H1 (cell line): Measurements from ENCODE around the gene ENTPD8. TPM values are rescaled to one million over a fixed set of nuclear protein-coding genes. Genes with fewer than 3 reads are reported as not detected.
"Not testable (repeated sequence)": the region's sequence is repeated elsewhere in the genome, so short reads cannot be mapped to it uniquely, and the experiment has no call there.

Experiments used
- CTCF ChIA-PET: fragments of 300-600 bp; sonication (Branson Sonifier 250); formaldehyde crosslinking; loops from one replicate; lab custom pipeline; 2021; ENCODE audit not compliant: partially characterized antibody; lab: Charles Lee
- POLR2A ChIA-PET: fragments of 300-600 bp; sonication (Branson Sonifier 250); formaldehyde crosslinking; loops from one replicate; lab custom pipeline; 2021; ENCODE audit warnings: inconsistent platforms; ENCODE audit not compliant: partially characterized antibody; lab: Charles Lee
- DNase-seq, 2 experiments: peaks; one replicate each; pipeline versions ENCODE4 v3.0.0 to v3.0.0-alpha.2; 2010 to 2022; ENCODE audit warnings: low spot score in 2 of 2, low read depth in 1 of 2, mixed read lengths in 1 of 2
- FAIRE-seq: peaks from 2 replicates; lab custom pipeline; 2011; peaks lifted over from hg19 to GRCh38; lab: Jason Lieb, UNC
- H2AFZ ChIP-seq: 2 replicates; pipeline ENCODE4 v1.8.1; 2012; ENCODE audit warnings: low read length, inconsistent platforms
- H2AK5ac ChIP-seq: 2 replicates; pipeline ENCODE4 v1.6.1; 2013; ENCODE audit warnings: low read depth, low read length
- H2BK120ac ChIP-seq: replicated peaks from 2 replicates; pipeline ENCODE3; 2013; ENCODE audit warnings: low read depth, low read length, inconsistent platforms
- H2BK12ac ChIP-seq: 2 replicates; pipeline ENCODE4 v1.6.1; 2013; ENCODE audit warnings: low read depth, low read length
- H2BK15ac ChIP-seq: 2 replicates; pipeline ENCODE4 v1.6.1; 2013; ENCODE audit warnings: low read length
- H2BK20ac ChIP-seq: 2 replicates; pipeline ENCODE4 v1.6.1; 2013; ENCODE audit warnings: low read length
- H2BK5ac ChIP-seq: 2 replicates; pipeline ENCODE4 v1.6.1; 2013; ENCODE audit warnings: low read depth, low read length
- H3K14ac ChIP-seq: 2 replicates; pipeline ENCODE4 v1.6.1; 2013; ENCODE audit warnings: inconsistent platforms; ENCODE audit not compliant: insufficient read length
- H3K18ac ChIP-seq: 2 replicates; pipeline ENCODE4 v1.6.1; 2013; ENCODE audit warnings: low read length; ENCODE audit errors: extremely low read depth
- H3K23ac ChIP-seq: 2 replicates; pipeline ENCODE4 v1.6.1; 2013; ENCODE audit warnings: inconsistent platforms; ENCODE audit not compliant: insufficient read length
- H3K23me2 ChIP-seq: 2 replicates; pipeline ENCODE4 v1.6.1; 2013; ENCODE audit warnings: low read depth, low read length
- H3K27ac ChIP-seq: 2 replicates; pipeline ENCODE4 v1.6.1; 2011; ENCODE audit warnings: low read depth, low read length, inconsistent platforms
- H3K27me3 ChIP-seq, 4 experiments: replicated peaks in 1 of 4; 1 replicate in 1 of 4; 2 replicates in 3 of 4; pipeline versions ENCODE4 v1.6.1 to v1.8.1; 2011 to 2013; ENCODE audit warnings: low read length in 3 of 4, mild to moderate bottlenecking in 3 of 4, inconsistent platforms in 2 of 4, mixed read lengths in 2 of 4, moderate library complexity in 1 of 4; ENCODE audit not compliant: control insufficient read depth in 3 of 4, insufficient read depth in 3 of 4; ENCODE audit errors: extremely low read depth in 1 of 4
- H3K36me3 ChIP-seq, 4 experiments: 2 replicates each; pipeline versions ENCODE4 v1.6.1 to v1.8.1; 2011 to 2013; ENCODE audit warnings: mild to moderate bottlenecking in 4 of 4, low read length in 3 of 4, moderate library complexity in 2 of 4, control low read depth in 1 of 4, inconsistent platforms in 1 of 4; ENCODE audit not compliant: insufficient read depth in 4 of 4, control insufficient read depth in 2 of 4
- H3K4ac ChIP-seq: replicated peaks from 2 replicates; pipeline ENCODE3; 2013; ENCODE audit warnings: low read length, low read depth, mixed read lengths, inconsistent platforms; ENCODE audit not compliant: insufficient read length
- H3K4me1 ChIP-seq, 4 experiments: replicated peaks in 1 of 4; 1 replicate in 1 of 4; 2 replicates in 3 of 4; pipeline versions ENCODE4 v1.6.1 to v1.8.1; 2011 to 2013; ENCODE audit warnings: low read length in 3 of 4, inconsistent platforms in 2 of 4, mixed read lengths in 1 of 4; ENCODE audit not compliant: insufficient read depth in 4 of 4, control insufficient read depth in 3 of 4
- H3K4me2 ChIP-seq, 2 experiments: 2 replicates each; pipeline versions ENCODE4 v1.6.1 to v1.8.1; 2011 to 2013; ENCODE audit warnings: low read depth in 2 of 2, low read length in 2 of 2, control low read depth in 1 of 2, inconsistent platforms in 1 of 2, mild to moderate bottlenecking in 1 of 2; ENCODE audit not compliant: insufficient read depth in 1 of 2
- H3K4me3 ChIP-seq, 4 experiments: fragments of 200-600, 300-600 bp in 1 of 4; sonication (generic), shearing (Covaris generic), sonication (Bioruptor Twin) in 1 of 4; 2 replicates each; pipeline versions ENCODE4 v1.5.1 to v1.8.1; 2011 to 2016; ENCODE audit warnings: low read length in 4 of 4, low read depth in 3 of 4, control low read depth in 2 of 4, inconsistent platforms in 2 of 4, mild to moderate bottlenecking in 2 of 4, mixed read lengths in 1 of 4, moderate library complexity in 1 of 4; ENCODE audit not compliant: insufficient read depth in 2 of 4; ENCODE audit errors: extremely low read depth in 1 of 4
- H3K56ac ChIP-seq: replicated peaks from 2 replicates; pipeline ENCODE3; 2013; ENCODE audit warnings: low read depth, mild to moderate bottlenecking, mixed read lengths, low read length, inconsistent platforms; ENCODE audit not compliant: insufficient read length
- H3K79me1 ChIP-seq: 2 replicates; pipeline ENCODE4 v1.6.1; 2013; ENCODE audit warnings: low read depth, low read length, control low read depth
- H3K79me2 ChIP-seq, 2 experiments: 2 replicates each; pipeline versions ENCODE4 v1.6.1 to v1.8.1; 2012 to 2013; ENCODE audit warnings: low read length in 2 of 2, mild to moderate bottlenecking in 2 of 2, inconsistent platforms in 1 of 2; ENCODE audit not compliant: insufficient read depth in 2 of 2, control insufficient read depth in 1 of 2
- H3K9ac ChIP-seq, 4 experiments: replicated peaks in 1 of 4; 1 replicate in 1 of 4; 2 replicates in 3 of 4; pipeline versions ENCODE4 v1.6.1 to v1.8.1; 2011 to 2013; ENCODE audit warnings: low read depth in 3 of 4, low read length in 3 of 4, control low read depth in 2 of 4, mild to moderate bottlenecking in 2 of 4, moderate library complexity in 2 of 4, inconsistent platforms in 1 of 4; ENCODE audit errors: extremely low read depth in 1 of 4
- H3K9me3 ChIP-seq, 2 experiments: 2 replicates each; pipeline versions ENCODE4 v1.6.1 to v1.8.1; 2012 to 2013; ENCODE audit warnings: mild to moderate bottlenecking in 2 of 2, moderate library complexity in 2 of 2, control low read depth in 1 of 2, inconsistent platforms in 1 of 2, low read depth in 1 of 2, low read length in 1 of 2, mixed read lengths in 1 of 2; ENCODE audit not compliant: insufficient read depth in 2 of 2
- H4K20me1 ChIP-seq, 2 experiments: replicated peaks in 1 of 2; 2 replicates each; pipeline versions ENCODE3 to v1.8.1; 2011 to 2013; ENCODE audit warnings: inconsistent platforms in 2 of 2, low read length in 2 of 2, mild to moderate bottlenecking in 1 of 2; ENCODE audit not compliant: insufficient read depth in 2 of 2, control insufficient read depth in 1 of 2
- H4K5ac ChIP-seq: 2 replicates; pipeline ENCODE4 v1.6.1; 2013; ENCODE audit warnings: low read length, low read depth, mixed read lengths, inconsistent platforms; ENCODE audit not compliant: insufficient read length
- H4K8ac ChIP-seq: 2 replicates; pipeline ENCODE4 v1.8.0; 2013; ENCODE audit warnings: mild to moderate bottlenecking, moderate library complexity, low read length, inconsistent platforms; ENCODE audit not compliant: insufficient read depth; ENCODE audit errors: extremely low read depth
- H4K91ac ChIP-seq: replicated peaks from 2 replicates; pipeline ENCODE3; 2013; ENCODE audit warnings: low read length, mixed read lengths, inconsistent platforms; ENCODE audit not compliant: insufficient read length
- WGBS, 2 experiments: shearing (Covaris generic) in 1 of 2; methylation state at CpG; one replicate each; pipeline versions ENCODE4 v1.1.6 to v1.1.7; 2013 to 2015; ENCODE audit warnings: low lambda C conversion rate in 2 of 2, mixed read lengths in 2 of 2, inconsistent platforms in 1 of 2, low coverage in 1 of 2, missing lambda C conversion rate in 1 of 2; ENCODE audit not compliant: insufficient replicate concordance in 2 of 2, insufficient coverage in 1 of 2, insufficient read length in 1 of 2; ENCODE audit errors: extremely low coverage in 1 of 2, missing lambda C conversion rate in 1 of 2; 5-methylcytosine and 5-hydroxymethylcytosine counted together
- polyA plus RNA-seq, 7 experiments: library from polyadenylated mRNA; depleted of rRNA in 3 of 7; stranded (reverse) in 5 of 7; unstranded in 2 of 7; fragments of >200 nt in 5 of 7; fragments of 200-250 nt in 2 of 7; gene quantifications; 1 replicate in 5 of 7; 2 replicates in 1 of 7; 4 replicates in 1 of 7; pipeline versions ENCODE4 v1.2.1 to v1.2.3, GENCODE V29; 2011 to 2013; ENCODE audit warnings: missing spikeins in 2 of 7, mixed read lengths in 2 of 7
- total RNA-seq: library from RNA; stranded (reverse); fragmentation: NEBNext Ultra II Directional; extraction: Animal tissue kit (Norgen Biotek cat#: 25700); gene quantifications from 2 replicates; pipeline ENCODE4 v1.2.1, GENCODE V29; 2021

ENTPD8 gene
- total and polyA plus RNA-seq, 2 of the 8 experiments (the other 6 are each of a cell fraction or from before 2014, with no cell fraction given) = 0.48 to 0.51 TPM

- not testable (repeated sequence) for H3K4me3 ChIP-seq, H3K23ac ChIP-seq, H2BK15ac ChIP-seq, H3K36me3 ChIP-seq, H2BK20ac ChIP-seq, H3K23me2 ChIP-seq, H3K27ac ChIP-seq, H3K56ac ChIP-seq, H4K91ac ChIP-seq, H3K79me2 ChIP-seq, H3K9ac ChIP-seq, H3K18ac ChIP-seq, H2BK120ac ChIP-seq, H3K9me3 ChIP-seq, H3K4me1 ChIP-seq, DNase-seq, H3K27me3 ChIP-seq, H3K4ac ChIP-seq, H3K79me1 ChIP-seq, H4K5ac ChIP-seq, FAIRE-seq, H3K14ac ChIP-seq, H4K8ac ChIP-seq, H2AK5ac ChIP-seq, H2BK12ac ChIP-seq, H4K20me1 ChIP-seq, H2AFZ ChIP-seq, H2BK5ac ChIP-seq, H3K4me2 ChIP-seq
- ChIA-PET POLR2A (interaction anchor here (1.4 kb wide), 1 partner anchor 14 kb away, joined by 3 read pairs; no protein-coding TSS in a partner anchor), CTCF (interaction anchor here (1.5 kb wide), 1 partner anchor 100 kb away, joined by 3 read pairs; no protein-coding TSS in a partner anchor)
- 90% methylated on average over 6 of the region's 12 CpGs; no CpG with 5 or more reads in 1 of the 2 experiments for WGBS, 2 experiments
Measured at GRCh38 chr9:137386507-137387113, 54.5 kb downstream of the ENTPD8 start.
